Measurements from ENCODE around the gene TMCO6.
A peak's percentile ranks its signal among the peaks of the same experiment; 100 is the strongest.
"Not testable (repeated sequence)": the region's sequence is repeated elsewhere in the genome, so short reads cannot be mapped to it uniquely, and the experiment has no call there.

TMCO6 gene

GRCh38 chr5:140647042-140647419 lies 7.8 kb downstream of the TMCO6 start:
- no peaks in the 10 kb centered on the region for H3K27me3 ChIP-seq (ENCODE audit: low read depth, low read length)
- peaks cover 6 to 38% of the 10 kb centered on the region in 2 donors for H3K4me1 ChIP-seq (ENCODE audit: control insufficient read depth in 1 of 2, insufficient read depth in 2 of 2, low read length in 2 of 2)
- no peaks in the 10 kb centered on the region for H3K9me3 ChIP-seq (ENCODE audit: control insufficient read depth in 1 of 2, low read length in 2 of 2)
- H3K4me3 ChIP-seq (ENCODE audit: low read depth in 1 of 2, low read length in 2 of 2) = peak overlapping the region; percentile 72 to 98
- peak overlapping the region; percentile 62 for H3K27ac ChIP-seq (ENCODE audit: low read length)
- peaks cover 32 to 57% of the 10 kb centered on the region in 2 donors for H3K36me3 ChIP-seq (ENCODE audit: control insufficient read depth in 1 of 2, insufficient read depth in 2 of 2, low read length in 2 of 2)

- Histone ChIP-seq H3K4me1 (ENCODE audit: control insufficient read depth in 1 of 2, insufficient read depth in 2 of 2, low read length in 2 of 2) (peaks cover 0 to 4% of the 10 kb centered on the region in 2 donors), H3K36me3 (ENCODE audit: control insufficient read depth in 1 of 2, insufficient read depth in 2 of 2, low read length in 2 of 2) (peaks cover 72 to 87% of the 10 kb centered on the region in 2 donors), H3K27me3 (ENCODE audit: low read depth, low read length) (no peaks in the 10 kb centered on the region), H3K27ac (ENCODE audit: low read length) (no peak overlapping the region), H3K4me3 (ENCODE audit: low read depth in 1 of 2, low read length in 2 of 2) (no peak overlapping the region), H3K9me3 (ENCODE audit: control insufficient read depth in 1 of 2, low read length in 2 of 2) (no peaks in the 10 kb centered on the region)
Observed at GRCh38 chr5:140658870-140659269, 19.6 kb downstream of the TMCO6 start.

- H3K4me3 ChIP-seq (ENCODE audit: low read depth in 1 of 2, low read length in 2 of 2); H3K27ac ChIP-seq (ENCODE audit: low read length); H3K4me1 ChIP-seq (ENCODE audit: control insufficient read depth in 1 of 2, insufficient read depth in 2 of 2, low read length in 2 of 2); H3K9me3 ChIP-seq (ENCODE audit: control insufficient read depth in 1 of 2, low read length in 2 of 2); H3K27me3 ChIP-seq (ENCODE audit: low read depth, low read length): not testable (repeated sequence)
- peaks cover 59 to 76% of the 10 kb centered on the region in 2 donors for H3K36me3 ChIP-seq (ENCODE audit: control insufficient read depth in 1 of 2, insufficient read depth in 2 of 2, low read length in 2 of 2)
Observed at GRCh38 chr5:140660371-140660770, 21.1 kb downstream of the TMCO6 start.

DNA sequence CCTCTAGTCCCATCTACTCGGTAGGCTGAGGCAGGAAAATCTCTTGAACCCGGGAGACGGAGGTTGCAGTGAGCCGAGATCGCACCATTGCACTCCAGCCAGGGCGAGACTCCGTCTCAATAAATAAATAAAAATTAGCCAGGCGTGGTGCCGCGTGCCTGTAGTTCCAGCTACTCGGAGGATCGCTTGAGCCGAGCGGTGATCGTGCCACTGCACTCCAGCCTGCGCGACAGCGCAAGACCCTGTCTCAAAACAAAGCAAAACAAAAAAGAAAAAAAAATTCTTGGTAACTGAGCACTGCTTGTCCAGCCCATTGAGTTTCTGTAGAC lies 24.7 kb downstream of the TMCO6 start:
- Histone ChIP-seq H3K36me3 (ENCODE audit: control insufficient read depth in 1 of 2, insufficient read depth in 2 of 2, low read length in 2 of 2) (peaks cover 47 to 64% of the 10 kb centered on the region in 2 donors), H3K4me1 (ENCODE audit: control insufficient read depth in 1 of 2, insufficient read depth in 2 of 2, low read length in 2 of 2) (peaks cover 3 to 24% of the 10 kb centered on the region in 2 donors), H3K27ac (ENCODE audit: low read length) (peak overlapping the region; percentile 98)

DNA sequence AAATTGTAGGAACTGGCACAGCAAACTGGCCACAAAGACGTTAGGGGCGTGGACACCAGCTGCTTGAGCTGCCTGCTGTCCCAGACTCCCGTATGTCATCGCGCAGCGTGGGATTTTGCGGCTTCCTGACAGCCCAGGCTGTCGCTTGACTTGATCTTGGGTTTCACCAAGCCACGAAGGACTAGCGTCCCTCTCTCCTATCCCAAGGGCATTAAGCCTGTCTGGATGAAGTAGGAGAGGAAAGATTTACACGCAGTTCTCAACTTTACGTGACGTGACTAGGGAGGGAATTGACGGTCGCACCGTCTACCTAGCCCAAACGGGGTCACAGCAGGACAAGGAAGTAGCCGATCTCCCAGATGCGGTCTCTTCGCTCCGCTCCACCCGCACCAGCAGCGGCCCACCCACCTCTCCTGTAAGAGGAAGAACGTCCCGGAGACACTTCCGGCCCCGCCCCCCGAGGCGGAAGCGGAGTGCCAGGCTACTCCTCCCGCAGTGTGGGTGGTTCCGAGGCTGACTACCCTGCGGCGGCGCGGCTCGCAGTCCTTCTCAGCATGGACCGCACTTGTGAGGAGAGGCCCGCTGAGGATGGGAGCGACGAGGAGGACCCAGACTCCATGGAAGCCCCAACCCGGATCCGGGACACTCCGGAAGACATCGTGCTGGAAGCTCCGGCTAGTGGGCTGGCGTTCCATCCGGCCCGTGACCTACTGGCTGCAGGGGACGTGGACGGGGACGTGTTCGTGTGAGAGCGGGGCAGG lies 25.3 kb downstream of the TMCO6 start, which contains the start of gene WDR55:
Gene WDR55, plus strand, starts transcription at position 546 of the 761 bp plus-strand sequence. Its CDS starts 9 bp downstream, at position 555.
- Histone ChIP-seq H3K4me1 (ENCODE audit: control insufficient read depth in 1 of 2, insufficient read depth in 2 of 2, low read length in 2 of 2) (peaks cover 3 to 24% of the 10 kb centered on the region in 2 donors), H3K36me3 (ENCODE audit: control insufficient read depth in 1 of 2, insufficient read depth in 2 of 2, low read length in 2 of 2) (peaks cover 47 to 64% of the 10 kb centered on the region in 2 donors), H3K9me3 (ENCODE audit: control insufficient read depth in 1 of 2, low read length in 2 of 2) (no peaks in the 10 kb centered on the region), H3K4me3 (ENCODE audit: low read depth in 1 of 2, low read length in 2 of 2) (peak within 1 kb of the TSS; percentile 97 to 99), H3K27me3 (ENCODE audit: low read depth, low read length) (no peaks in the 10 kb centered on the region), H3K27ac (ENCODE audit: low read length) (peak within 1 kb of the TSS; percentile 98)

More for the DNA sequence above, 24.7 kb downstream of the TMCO6 start:
- Histone ChIP-seq H3K27me3 (ENCODE audit: low read depth, low read length) (no peaks in the 10 kb centered on the region), H3K4me3 (ENCODE audit: low read depth in 1 of 2, low read length in 2 of 2) (peak overlapping the region; percentile 97 to 99), H3K9me3 (ENCODE audit: control insufficient read depth in 1 of 2, low read length in 2 of 2) (no peaks in the 10 kb centered on the region)

- H3K4me3 ChIP-seq (ENCODE audit: low read depth in 1 of 2, low read length in 2 of 2); H3K27me3 ChIP-seq (ENCODE audit: low read depth, low read length); H3K9me3 ChIP-seq (ENCODE audit: control insufficient read depth in 1 of 2, low read length in 2 of 2); H3K27ac ChIP-seq (ENCODE audit: low read length); H3K4me1 ChIP-seq (ENCODE audit: control insufficient read depth in 1 of 2, insufficient read depth in 2 of 2, low read length in 2 of 2): not testable (repeated sequence)
- H3K36me3 ChIP-seq (ENCODE audit: control insufficient read depth in 1 of 2, insufficient read depth in 2 of 2, low read length in 2 of 2) = peaks cover 41 to 68% of the 10 kb centered on the region in 2 donors
Observed at GRCh38 chr5:140671035-140671434, 31.8 kb downstream of the TMCO6 start.

DNA sequence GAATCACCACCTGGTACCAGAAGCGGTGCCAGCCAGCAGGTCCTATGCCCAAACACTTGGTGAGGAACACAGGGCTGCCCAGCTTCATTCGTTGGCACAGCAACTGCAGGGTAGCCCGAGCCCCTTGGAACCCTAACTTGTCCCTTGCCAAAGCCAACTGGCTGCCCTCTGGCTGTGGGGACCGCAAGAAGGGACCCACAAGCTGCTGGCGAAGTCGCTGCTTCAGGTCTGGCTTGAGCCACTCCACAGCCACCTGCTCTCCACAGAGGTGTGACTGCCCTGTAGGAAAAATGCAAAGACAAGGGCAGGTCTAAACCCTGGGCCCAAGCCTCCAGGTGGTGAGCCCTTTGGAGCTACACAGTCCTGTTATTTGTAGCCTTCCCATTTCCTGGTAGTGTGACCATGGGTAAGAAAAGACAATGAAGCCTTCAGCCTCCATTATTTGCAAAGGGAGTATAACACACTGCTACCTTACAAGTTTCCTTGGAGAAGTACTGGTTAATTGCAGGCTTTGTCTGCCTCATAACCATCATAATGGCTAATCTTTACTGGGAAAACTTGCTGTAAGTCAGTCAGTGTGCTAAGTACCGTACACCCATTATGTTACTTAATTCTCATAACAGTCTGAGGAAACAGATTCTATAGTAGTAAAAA lies 32.3 kb downstream of the TMCO6 start:
- Histone ChIP-seq H3K27me3 (ENCODE audit: low read depth, low read length) (no peaks in the 10 kb centered on the region), H3K4me3 (ENCODE audit: low read depth in 1 of 2, low read length in 2 of 2) (no peak overlapping the region), H3K27ac (ENCODE audit: low read length) (no peak overlapping the region), H3K36me3 (ENCODE audit: control insufficient read depth in 1 of 2, insufficient read depth in 2 of 2, low read length in 2 of 2) (peaks cover 47 to 74% of the 10 kb centered on the region in 2 donors), H3K4me1 (ENCODE audit: control insufficient read depth in 1 of 2, insufficient read depth in 2 of 2, low read length in 2 of 2) (peaks cover 0 to 4% of the 10 kb centered on the region in 2 donors), H3K9me3 (ENCODE audit: control insufficient read depth in 1 of 2, low read length in 2 of 2) (no peaks in the 10 kb centered on the region)

- Histone ChIP-seq H3K36me3 (ENCODE audit: control insufficient read depth in 1 of 2, insufficient read depth in 2 of 2, low read length in 2 of 2) (peaks cover 57 to 81% of the 10 kb centered on the region in 2 donors), H3K4me1 (ENCODE audit: control insufficient read depth in 1 of 2, insufficient read depth in 2 of 2, low read length in 2 of 2) (no peaks in the 10 kb centered on the region), H3K27me3 (ENCODE audit: low read depth, low read length) (no peaks in the 10 kb centered on the region), H3K4me3 (ENCODE audit: low read depth in 1 of 2, low read length in 2 of 2) (peak overlapping the region in 1 of 2 donors; percentile 37), H3K9me3 (ENCODE audit: control insufficient read depth in 1 of 2, low read length in 2 of 2) (no peaks in the 10 kb centered on the region), H3K27ac (ENCODE audit: low read length) (no peak overlapping the region)
Observed at GRCh38 chr5:140672455-140673186, 33.4 kb downstream of the TMCO6 start.

DNA sequence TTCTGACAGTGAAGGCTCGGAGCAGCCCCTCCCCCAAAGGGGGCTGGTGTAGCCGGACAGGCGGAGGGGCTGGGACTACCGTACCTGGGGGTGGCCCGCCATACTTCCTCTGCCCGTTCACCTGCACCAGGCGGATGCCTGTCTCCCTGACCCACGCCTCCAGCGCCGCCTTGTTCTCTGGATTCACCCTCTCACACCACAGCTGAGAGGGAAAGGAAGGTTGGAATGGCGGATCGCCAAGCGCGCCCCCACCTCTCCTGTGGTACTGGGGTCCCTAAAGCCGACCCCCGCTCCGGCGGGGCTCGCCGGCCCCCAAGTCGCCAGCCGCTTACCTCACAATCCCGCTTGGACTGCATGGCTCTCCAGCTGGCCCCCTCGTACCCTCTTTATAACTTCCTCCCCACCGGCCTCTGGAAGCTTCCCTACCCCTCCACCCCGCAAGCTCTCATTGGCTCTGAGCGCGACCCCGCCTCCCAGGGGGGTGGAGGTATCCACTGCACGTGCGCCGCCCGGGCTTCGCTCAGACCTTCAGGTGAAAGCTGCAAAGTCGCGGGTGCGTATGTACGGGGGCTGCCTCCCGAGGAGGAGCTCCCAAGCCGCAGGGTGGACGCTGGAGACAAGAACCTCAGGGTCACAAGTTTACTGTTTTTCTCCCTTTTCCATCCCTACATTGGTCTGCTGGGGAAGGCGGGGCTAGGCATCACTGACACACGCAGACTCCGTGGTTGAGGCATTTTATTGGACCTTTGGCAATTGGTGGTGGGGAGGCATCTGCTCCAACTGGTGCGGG lies 34.1 kb downstream of the TMCO6 start, which contains the start of gene DND1:
Gene DND1, minus strand, starts transcription at position 390 of the 790 bp plus-strand sequence. Its CDS starts 34 bp downstream, at position 356.
- Histone ChIP-seq H3K27ac (ENCODE audit: low read length) (no peak within 1 kb of the TSS), H3K4me1 (ENCODE audit: control insufficient read depth in 1 of 2, insufficient read depth in 2 of 2, low read length in 2 of 2) (no peaks in the 10 kb centered on the region), H3K4me3 (ENCODE audit: low read depth in 1 of 2, low read length in 2 of 2) (peak within 1 kb of the TSS in 1 of 2 donors; percentile 37), H3K9me3 (ENCODE audit: control insufficient read depth in 1 of 2, low read length in 2 of 2) (no peaks in the 10 kb centered on the region), H3K27me3 (ENCODE audit: low read depth, low read length) (no peaks in the 10 kb centered on the region), H3K36me3 (ENCODE audit: control insufficient read depth in 1 of 2, insufficient read depth in 2 of 2, low read length in 2 of 2) (peaks cover 59 to 79% of the 10 kb centered on the region in 2 donors)

- Histone ChIP-seq H3K27ac (ENCODE audit: low read length) (no peak overlapping the region), H3K4me1 (ENCODE audit: control insufficient read depth in 1 of 2, insufficient read depth in 2 of 2, low read length in 2 of 2) (no peaks in the 10 kb centered on the region), H3K27me3 (ENCODE audit: low read depth, low read length) (no peaks in the 10 kb centered on the region), H3K4me3 (ENCODE audit: low read depth in 1 of 2, low read length in 2 of 2) (no peak overlapping the region), H3K9me3 (ENCODE audit: control insufficient read depth in 1 of 2, low read length in 2 of 2) (no peaks in the 10 kb centered on the region), H3K36me3 (ENCODE audit: control insufficient read depth in 1 of 2, insufficient read depth in 2 of 2, low read length in 2 of 2) (peaks cover 51 to 75% of the 10 kb centered on the region in 2 donors)
Observed at GRCh38 chr5:140674211-140674610, 35.0 kb downstream of the TMCO6 start.
